NOMO-1 treated with DMSO at 0.1 percent for 48 hours (cell line): ENCODE results near the gene TTN.
"Not testable (repeated sequence)": the region's sequence is repeated elsewhere in the genome, so short reads cannot be mapped to it uniquely, and the experiment has no call there.

ENCODE experiments used
- DNase-seq: peaks from one replicate; lab custom pipeline; 2025; ENCODE audit not compliant: unreplicated experiment; lab: John Stamatoyannopoulos, UW

Gene TTN

GRCh38 chr2:178676046-178676445 lies 131.2 kb downstream of the TTN start:
- DNase-seq, result no peak

- no peak for DNase-seq
Measured at GRCh38 chr2:178674122-178674521, 133.1 kb downstream of the TTN start.

GRCh38 chr2:178666458-178666857 lies 140.8 kb downstream of the TTN start:
- DNase-seq, result no peak

GRCh38 chr2:178658480-178658879 lies 148.7 kb downstream of the TTN start:
- not testable (repeated sequence) for DNase-seq

GRCh38 chr2:178650554-178650953 lies 156.7 kb downstream of the TTN start:
- no peak for DNase-seq

GRCh38 chr2:178644919-178645318 lies 162.3 kb downstream of the TTN start:
- no peak for DNase-seq

- no peak for DNase-seq
Measured at GRCh38 chr2:178641498-178641897, 165.7 kb downstream of the TTN start.

- no peak for DNase-seq
Measured at GRCh38 chr2:178635897-178636296, 171.3 kb downstream of the TTN start.

- DNase-seq, result no peak
Measured at GRCh38 chr2:178632729-178633128, 174.5 kb downstream of the TTN start.

GRCh38 chr2:178630581-178630980 lies 176.6 kb downstream of the TTN start:
- no peak for DNase-seq

- DNase-seq, result no peak
Measured at GRCh38 chr2:178629463-178629862, 177.8 kb downstream of the TTN start.

GRCh38 chr2:178628605-178629004 lies 178.6 kb downstream of the TTN start:
- DNase-seq, result no peak

- no peak for DNase-seq
Measured at GRCh38 chr2:178627401-178627800, 179.8 kb downstream of the TTN start.

- DNase-seq, result no peak
Measured at GRCh38 chr2:178615969-178616368, 191.3 kb downstream of the TTN start.

GRCh38 chr2:178602901-178603300 lies 204.3 kb downstream of the TTN start:
- DNase-seq, result no peak

- DNase-seq, result no peak
Measured at GRCh38 chr2:178592655-178593054, 214.6 kb downstream of the TTN start.

- peak; percentile 81 for DNase-seq
Measured at GRCh38 chr2:178589335-178589734, 217.9 kb downstream of the TTN start.

GRCh38 chr2:178584666-178585065 lies 222.6 kb downstream of the TTN start:
- DNase-seq, result no peak

GRCh38 chr2:178579006-178579405 lies 228.2 kb downstream of the TTN start:
- no peak for DNase-seq

- DNase-seq, result no peak
Measured at GRCh38 chr2:178574789-178575188, 232.4 kb downstream of the TTN start.

GRCh38 chr2:178568227-178568626 lies 239.0 kb downstream of the TTN start:
- DNase-seq, result no peak

- no peak for DNase-seq
Measured at GRCh38 chr2:178553047-178553446, 254.2 kb downstream of the TTN start.

GRCh38 chr2:178550352-178550751 lies 256.9 kb downstream of the TTN start:
- no peak for DNase-seq

- DNase-seq, result no peak
Measured at GRCh38 chr2:178542569-178542968, 264.7 kb downstream of the TTN start.
